GM12892 (cell line): ENCODE results near the gene THAP4.

Experiments
- DNase-seq: peaks from one replicate; pipeline ENCODE4 v3.0.0; 2011; ENCODE audit not compliant: insufficient read length
- FAIRE-seq: peaks from 2 replicates; lab custom pipeline; 2011; peaks lifted over from hg19 to GRCh38; lab: Jason Lieb, UNC
- POLR2A ChIP-seq: IDR thresholded peaks from 2 replicates; pipeline ENCODE4 v1.6.1; 2011; ENCODE audit warnings: low read depth, low read length, control low read depth
- POLR2AphosphoS5 ChIP-seq: IDR thresholded peaks from 2 replicates; pipeline ENCODE4 v1.6.1; 2011; ENCODE audit warnings: low read depth, low read length, control low read depth
- TAF1 ChIP-seq: IDR thresholded peaks from 2 replicates; pipeline ENCODE4 v1.6.1; 2011; ENCODE audit warnings: low read depth, mild to moderate bottlenecking, control low read depth, low read length, borderline replicate concordance

THAP4 gene

DNA sequence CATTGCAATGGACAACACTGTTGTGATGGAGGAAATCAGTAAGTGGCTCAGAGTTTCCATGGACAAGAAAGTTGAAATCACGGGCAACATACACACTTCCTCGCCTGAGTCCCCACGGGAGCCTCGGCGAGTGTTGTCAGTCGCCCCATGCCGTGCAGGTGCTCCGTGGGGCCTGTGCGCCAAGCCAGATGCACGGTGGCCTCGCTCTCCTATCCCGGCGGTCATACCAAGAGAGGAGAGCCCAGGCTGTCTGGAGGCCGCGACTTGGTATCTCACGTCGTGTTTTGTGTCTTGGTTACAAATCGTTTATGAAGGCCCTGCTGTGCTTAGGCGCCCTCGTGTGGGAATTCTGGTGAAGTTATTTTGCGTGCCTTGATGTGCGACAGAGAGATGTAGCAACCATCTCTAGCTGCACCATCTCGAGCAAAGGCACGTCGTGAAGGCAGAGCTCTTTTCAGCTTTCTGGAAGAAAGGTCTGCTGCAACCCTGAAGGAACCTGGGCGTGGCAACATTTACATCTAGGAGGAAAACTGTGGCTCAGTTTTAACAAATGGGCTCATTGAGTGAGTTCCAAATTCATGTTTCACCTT lies 22.3 kb upstream of the THAP4 start:
- no peak for DNase-seq
- FAIRE-seq: peak; percentile 66
- TF ChIP-seq TAF1 (no peak), POLR2A (no peak), POLR2AphosphoS5 (no peak)

DNA sequence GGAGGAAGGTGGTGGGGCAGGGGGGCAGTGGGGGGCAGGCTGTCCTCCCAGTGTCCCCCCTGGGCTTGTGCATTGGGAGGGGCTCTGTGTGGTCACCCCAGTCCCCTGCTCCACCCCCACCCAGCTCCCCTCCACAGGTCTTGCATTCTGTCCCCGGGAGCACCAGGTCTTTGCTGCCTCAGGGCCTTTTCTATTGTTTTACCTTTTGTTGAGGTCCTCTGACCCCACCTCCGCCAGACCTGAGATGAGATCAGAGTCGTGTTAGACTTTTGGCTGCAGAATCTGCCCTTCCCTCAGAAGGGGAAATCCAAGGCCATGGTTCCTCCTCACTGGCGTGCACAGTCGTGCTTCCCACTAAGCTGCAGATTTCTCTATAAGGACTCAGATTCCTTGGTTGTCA lies 21.3 kb upstream of the THAP4 start:
- TF ChIP-seq TAF1: no peak
- TF ChIP-seq POLR2A: 0 out of 2 replicates have a peak, but pooled peaks have one; percentile 7
- no peak for FAIRE-seq

DNA sequence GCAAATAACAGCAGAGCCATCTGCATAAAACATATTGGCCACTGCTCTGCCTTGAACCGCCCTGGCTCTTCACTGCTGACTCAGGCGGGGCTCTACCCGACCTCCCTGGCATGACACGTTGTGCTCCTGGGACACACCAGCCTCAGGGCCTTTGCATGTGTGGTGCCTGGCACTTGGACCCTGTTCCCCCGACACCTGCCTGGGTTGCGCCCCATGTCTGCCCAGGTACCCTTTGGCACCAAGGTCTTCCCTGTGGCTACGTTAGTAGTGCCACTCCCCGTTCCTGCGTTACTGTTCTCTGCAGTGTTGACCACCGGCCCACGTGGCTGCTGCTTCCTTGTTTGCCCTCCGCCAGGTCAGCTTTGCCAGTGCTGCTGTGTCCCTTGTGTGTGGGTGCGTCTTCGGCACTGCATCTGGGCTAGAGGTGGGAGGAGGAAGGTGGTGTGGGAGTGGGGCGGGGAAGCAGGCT lies 20.9 kb upstream of the THAP4 start:
- no peak for TF ChIP-seq TAF1
- TF ChIP-seq POLR2A: 0 out of 2 replicates have a peak, but pooled peaks have one; percentile 35
- TF ChIP-seq POLR2AphosphoS5: no peak
- no peak for FAIRE-seq
- no peak for DNase-seq

More for the DNA sequence above, 21.3 kb upstream of the THAP4 start:
- no peak for DNase-seq

DNA sequence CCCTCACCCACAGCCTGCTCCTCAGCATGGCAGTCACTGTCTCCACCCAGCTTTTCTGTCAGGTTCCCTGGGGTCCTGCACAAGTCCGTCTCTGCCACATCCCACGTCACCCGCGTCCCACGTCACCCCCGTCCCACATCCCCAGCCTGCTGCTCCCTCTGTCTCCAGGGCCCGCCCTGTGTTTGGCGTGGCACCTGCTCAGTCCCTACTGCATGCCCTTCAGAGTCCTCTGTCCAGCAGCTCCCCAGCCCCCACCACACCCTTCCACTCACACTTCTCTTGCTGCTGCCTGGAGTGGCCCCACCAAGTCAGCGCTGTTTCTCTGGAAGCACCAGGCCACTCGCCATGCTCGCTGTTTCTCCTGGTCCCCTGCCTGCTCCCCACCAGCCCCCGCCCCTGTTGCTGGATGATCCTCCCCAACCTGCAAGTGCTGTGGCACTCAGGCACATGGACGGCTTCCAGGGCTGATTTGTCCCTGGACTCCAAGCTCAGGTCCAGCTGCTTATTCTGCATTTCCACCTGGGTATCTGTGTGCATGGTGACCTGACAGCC lies 19.3 kb upstream of the THAP4 start:
- DNase-seq: no peak
- TF ChIP-seq POLR2A: no peak
- no peak for TF ChIP-seq TAF1
- no peak for TF ChIP-seq POLR2AphosphoS5
- FAIRE-seq: no peak

DNA sequence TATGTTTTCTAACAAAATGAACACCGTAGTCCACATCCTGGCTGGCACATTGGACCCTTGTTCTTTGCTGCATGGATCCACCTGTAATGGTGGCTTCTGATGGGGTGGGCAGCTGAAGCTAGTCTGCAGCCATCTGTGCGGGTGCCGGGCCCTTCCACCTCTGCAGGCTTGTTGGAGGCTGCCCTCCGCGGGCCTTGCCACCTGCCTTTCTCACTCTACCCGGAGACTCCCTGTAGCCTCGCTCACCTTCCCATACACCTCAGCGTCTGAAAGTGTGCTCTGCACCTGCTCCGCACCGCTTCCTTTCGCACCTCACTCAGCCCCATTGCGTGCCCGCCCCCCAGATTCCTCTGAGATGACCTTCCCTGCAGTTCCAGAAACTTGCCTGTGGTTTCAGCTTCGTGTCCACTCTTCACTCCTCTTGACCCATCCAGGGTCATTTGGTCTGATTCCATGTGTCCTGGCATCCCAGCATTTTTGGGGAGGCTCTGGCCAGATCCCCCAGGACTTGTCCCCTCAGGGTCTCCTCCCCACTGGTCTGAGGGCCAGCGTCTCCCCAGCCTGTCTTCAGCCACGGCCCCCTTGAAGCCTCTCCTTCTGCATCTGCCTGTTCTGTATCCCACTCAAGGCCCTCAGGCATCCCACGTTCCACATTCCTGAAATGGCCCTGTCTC lies 18.7 kb upstream of the THAP4 start:
- FAIRE-seq (no peak), DNase-seq (no peak)

DNA sequence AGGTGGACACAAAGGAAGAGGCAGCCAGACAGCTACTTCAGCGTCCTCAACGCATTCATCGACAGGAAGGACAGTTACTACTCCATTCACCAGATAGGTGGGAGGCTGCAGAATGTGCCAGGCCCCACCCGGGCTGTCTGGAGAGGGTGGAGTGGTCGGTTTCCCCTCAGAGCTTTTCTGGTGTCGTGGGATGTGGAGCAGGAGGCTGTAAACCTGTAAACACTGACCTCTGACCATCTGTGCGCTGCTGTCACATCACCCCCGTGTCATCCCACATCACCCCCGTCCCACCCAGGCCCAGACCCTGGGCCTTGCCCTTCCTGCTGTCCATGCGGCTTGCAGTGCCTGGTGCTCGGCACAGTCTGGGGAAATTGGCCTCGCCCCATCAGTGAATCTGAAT lies 17.6 kb upstream of the THAP4 start:
- DNase-seq (no peak), FAIRE-seq (no peak)
- TF ChIP-seq POLR2A: no peak

More for the DNA sequence above, 18.7 kb upstream of the THAP4 start:
- TF ChIP-seq POLR2AphosphoS5 (no peak), POLR2A (no peak), TAF1 (no peak)

DNA sequence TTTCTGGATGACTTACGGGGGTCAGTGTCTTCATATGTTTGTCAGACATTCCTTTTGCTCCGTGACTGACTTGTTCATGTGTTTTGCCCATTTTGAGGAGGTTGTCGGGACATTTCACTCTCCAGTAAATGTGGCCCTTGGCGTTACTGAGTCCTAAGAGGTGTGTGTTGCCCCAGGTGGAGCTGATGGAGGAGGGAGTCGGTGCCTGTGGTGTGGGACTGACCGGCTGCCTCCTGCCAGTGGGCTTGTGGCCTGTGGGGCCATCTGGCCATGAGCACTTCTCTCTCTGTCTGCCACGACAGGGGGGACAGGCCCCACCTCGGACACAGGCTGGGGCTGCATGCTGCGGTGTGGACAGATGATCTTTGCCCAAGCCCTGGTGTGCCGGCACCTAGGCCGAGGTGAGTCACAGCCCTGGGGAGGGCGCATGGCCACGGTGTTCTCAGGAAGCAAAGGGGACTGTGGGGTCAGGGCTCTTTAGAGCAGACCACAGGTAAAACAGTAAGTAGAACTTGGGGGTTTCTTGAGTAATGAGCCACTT lies 16.3 kb upstream of the THAP4 start:
- DNase-seq (no peak), FAIRE-seq (no peak)
- TF ChIP-seq POLR2AphosphoS5 (no peak), POLR2A (no peak), TAF1 (no peak)

DNA sequence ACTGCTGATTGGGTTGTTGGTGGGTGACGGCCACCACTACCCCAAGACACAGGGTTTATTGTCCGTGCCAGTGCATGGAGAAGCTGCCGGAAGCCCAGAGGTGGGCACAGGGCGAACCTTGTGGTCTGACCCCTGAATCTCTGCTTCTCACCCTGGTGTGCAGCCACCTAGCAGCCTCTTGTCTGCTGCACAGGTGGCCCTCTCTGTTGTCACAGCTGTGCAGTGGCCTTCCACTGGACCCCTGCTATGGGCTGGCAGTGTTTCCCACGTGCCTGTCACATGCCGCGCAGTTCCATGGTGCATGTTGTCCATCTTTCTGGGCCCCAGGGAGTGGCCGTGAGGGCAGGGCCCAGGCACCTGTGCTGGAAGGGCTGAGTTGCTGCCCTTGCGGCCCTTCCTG lies 15.8 kb upstream of the THAP4 start:
- FAIRE-seq (no peak), DNase-seq (no peak)
- TF ChIP-seq POLR2A (no peak), POLR2AphosphoS5 (no peak), TAF1 (no peak)

DNA sequence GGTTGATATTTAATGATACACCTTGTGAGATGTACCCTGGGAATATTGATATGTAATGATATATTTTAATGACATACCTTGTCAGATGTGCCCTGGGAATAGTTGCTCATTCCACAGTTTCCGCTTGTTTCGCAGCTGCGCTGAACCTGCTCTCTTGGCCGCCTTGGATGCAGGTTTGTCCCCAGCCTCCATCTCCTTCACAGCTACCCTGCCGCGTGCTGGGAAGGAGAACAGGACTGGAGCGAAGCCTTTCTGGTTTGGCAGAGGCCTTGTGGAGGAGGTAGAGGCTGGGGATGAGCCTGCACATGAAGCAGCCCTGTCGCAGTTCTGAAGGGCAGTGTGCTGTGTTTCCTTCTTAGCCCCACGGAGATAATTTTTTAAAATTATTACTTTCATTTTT lies 15.2 kb upstream of the THAP4 start:
- FAIRE-seq (no peak), DNase-seq (no peak)
- TF ChIP-seq POLR2AphosphoS5 (no peak), TAF1 (no peak), POLR2A (no peak)

DNA sequence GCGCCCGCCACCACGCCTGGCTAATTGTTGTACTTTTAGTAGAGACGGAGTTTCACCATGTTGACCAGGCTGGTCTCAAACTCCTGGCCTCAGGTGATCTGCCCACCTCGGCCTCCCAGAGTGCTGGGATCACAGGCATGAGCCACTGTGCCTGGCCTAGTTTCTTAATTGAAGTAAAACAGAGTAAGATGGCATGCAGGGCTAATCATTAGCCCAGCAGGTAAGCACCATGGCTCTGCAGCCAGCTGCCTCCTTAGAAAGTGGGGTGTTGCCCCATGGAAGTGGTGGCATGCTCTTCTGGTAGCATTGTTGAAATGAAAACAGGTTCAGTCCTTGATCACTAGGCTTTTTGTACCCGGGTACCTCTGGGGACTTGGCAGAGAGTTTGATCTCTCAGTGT lies 13.0 kb upstream of the THAP4 start:
- TF ChIP-seq POLR2AphosphoS5: no peak
- no peak for DNase-seq
- no peak for FAIRE-seq

DNA sequence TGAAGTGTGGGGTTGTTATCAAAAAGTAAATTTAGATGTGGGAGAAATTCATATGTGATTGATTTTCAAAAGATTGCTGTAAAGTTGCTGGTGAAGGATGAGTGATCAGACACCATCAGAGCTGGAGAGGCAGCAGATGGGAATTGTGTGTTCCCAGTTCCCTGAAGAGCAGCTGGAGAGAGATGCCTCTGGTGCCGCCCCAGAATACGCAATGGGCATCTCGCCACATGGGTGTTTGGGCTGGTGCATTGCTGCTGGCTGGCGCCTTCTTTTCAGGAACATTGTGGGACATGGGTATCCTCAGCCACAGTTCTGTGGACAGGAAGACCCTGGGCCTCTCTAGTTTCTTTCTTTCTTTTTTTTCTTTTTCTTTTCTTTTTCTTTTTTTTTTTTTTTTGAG lies 12.4 kb upstream of the THAP4 start:
- DNase-seq (no peak), FAIRE-seq (no peak)
- TF ChIP-seq POLR2AphosphoS5 (no peak), TAF1 (no peak), POLR2A (no peak)

DNA sequence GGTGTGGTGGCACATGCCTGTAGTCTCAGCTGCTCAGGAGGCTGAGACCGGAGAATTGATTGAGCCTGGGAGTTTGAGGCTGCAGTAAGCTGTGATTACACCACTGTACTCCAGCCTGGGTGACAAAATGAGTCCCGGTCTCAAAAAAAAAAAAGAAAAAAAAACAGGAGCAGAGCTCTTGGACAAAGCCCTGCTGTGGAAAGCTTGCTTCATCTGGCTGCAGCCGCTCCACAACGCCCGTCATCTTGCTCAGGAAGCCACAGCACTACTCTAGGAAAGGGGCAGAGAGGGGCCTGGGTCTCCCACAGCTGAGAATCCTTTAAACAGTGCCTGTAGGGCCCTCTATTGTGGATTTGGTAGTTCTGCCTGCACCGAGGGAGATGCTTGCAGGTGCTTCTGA lies 11.5 kb upstream of the THAP4 start:
- FAIRE-seq (no peak), DNase-seq (no peak)
- TF ChIP-seq POLR2A (no peak), TAF1 (no peak), POLR2AphosphoS5 (no peak)
